ENCODE measurements around the gene TIGD2.

DNA sequence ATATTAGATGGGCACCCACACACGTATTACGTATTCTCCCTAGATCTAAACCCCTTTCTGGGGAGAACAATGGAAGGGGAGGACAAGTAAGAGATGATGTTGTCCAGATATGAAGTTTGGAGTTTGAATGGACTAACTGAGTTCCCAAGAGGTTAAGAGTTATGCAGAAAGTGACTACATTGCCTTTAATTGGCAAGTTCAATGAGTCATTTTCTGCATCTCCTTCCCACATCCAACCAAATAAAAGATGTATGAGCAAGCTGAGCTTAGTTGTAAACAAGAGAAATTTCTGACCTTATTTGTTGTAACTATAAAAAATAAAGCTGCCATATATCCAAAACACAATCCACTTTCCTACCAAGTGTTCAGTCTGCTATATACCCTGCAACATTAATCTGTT lies 50.5 kb downstream of the TIGD2 start:
- TF ChIP-seq, protein P1, sequence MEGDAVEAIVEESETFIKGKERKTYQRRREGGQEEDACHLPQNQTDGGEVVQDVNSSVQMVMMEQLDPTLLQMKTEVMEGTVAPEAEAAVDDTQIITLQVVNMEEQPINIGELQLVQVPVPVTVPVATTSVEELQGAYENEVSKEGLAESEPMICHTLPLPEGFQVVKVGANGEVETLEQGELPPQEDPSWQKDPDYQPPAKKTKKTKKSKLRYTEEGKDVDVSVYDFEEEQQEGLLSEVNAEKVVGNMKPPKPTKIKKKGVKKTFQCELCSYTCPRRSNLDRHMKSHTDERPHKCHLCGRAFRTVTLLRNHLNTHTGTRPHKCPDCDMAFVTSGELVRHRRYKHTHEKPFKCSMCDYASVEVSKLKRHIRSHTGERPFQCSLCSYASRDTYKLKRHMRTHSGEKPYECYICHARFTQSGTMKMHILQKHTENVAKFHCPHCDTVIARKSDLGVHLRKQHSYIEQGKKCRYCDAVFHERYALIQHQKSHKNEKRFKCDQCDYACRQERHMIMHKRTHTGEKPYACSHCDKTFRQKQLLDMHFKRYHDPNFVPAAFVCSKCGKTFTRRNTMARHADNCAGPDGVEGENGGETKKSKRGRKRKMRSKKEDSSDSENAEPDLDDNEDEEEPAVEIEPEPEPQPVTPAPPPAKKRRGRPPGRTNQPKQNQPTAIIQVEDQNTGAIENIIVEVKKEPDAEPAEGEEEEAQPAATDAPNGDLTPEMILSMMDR (IDR thresholded peaks at IDR 0.05; ENCODE audit: insufficient read depth, low read length): no peak
- TF ChIP-seq, protein P2, sequence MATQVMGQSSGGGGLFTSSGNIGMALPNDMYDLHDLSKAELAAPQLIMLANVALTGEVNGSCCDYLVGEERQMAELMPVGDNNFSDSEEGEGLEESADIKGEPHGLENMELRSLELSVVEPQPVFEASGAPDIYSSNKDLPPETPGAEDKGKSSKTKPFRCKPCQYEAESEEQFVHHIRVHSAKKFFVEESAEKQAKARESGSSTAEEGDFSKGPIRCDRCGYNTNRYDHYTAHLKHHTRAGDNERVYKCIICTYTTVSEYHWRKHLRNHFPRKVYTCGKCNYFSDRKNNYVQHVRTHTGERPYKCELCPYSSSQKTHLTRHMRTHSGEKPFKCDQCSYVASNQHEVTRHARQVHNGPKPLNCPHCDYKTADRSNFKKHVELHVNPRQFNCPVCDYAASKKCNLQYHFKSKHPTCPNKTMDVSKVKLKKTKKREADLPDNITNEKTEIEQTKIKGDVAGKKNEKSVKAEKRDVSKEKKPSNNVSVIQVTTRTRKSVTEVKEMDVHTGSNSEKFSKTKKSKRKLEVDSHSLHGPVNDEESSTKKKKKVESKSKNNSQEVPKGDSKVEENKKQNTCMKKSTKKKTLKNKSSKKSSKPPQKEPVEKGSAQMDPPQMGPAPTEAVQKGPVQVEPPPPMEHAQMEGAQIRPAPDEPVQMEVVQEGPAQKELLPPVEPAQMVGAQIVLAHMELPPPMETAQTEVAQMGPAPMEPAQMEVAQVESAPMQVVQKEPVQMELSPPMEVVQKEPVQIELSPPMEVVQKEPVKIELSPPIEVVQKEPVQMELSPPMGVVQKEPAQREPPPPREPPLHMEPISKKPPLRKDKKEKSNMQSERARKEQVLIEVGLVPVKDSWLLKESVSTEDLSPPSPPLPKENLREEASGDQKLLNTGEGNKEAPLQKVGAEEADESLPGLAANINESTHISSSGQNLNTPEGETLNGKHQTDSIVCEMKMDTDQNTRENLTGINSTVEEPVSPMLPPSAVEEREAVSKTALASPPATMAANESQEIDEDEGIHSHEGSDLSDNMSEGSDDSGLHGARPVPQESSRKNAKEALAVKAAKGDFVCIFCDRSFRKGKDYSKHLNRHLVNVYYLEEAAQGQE (IDR thresholded peaks at IDR 0.05; ENCODE audit: insufficient replicate concordance, low read depth): no peak
- TF ChIP-seq GABPA (IDR thresholded peaks at IDR 0.05; ENCODE audit: low read depth): no peak

Measured in HL-60 (cell line).